NCI-H1694 treated with DMSO at 0.1 percent for 48 hours (cell line): ENCODE data around the gene CLRN2.
"Not testable (repeated sequence)": the region's sequence is repeated elsewhere in the genome, so short reads cannot be mapped to it uniquely, and the experiment has no call there.

Source experiments
- DNase-seq: peaks from one replicate; lab custom pipeline; 2025; lab: John Stamatoyannopoulos, UW

CLRN2 gene

GRCh38 chr4:17504081-17504480 lies 10.9 kb upstream of the CLRN2 start:
- no peak for DNase-seq

GRCh38 chr4:17510582-17510981 lies 4.4 kb upstream of the CLRN2 start:
- DNase-seq, result no peak

GRCh38 chr4:17511051-17511450 lies 3.9 kb upstream of the CLRN2 start:
- no peak for DNase-seq

GRCh38 chr4:17511509-17511949 lies 3.4 kb upstream of the CLRN2 start:
- no peak for DNase-seq

- DNase-seq, result peak; percentile 61
Measured at GRCh38 chr4:17511950-17512795, 2.8 kb upstream of the CLRN2 start, which contains the start of gene QDPR. QDPR (minus strand) TSS chr4:17512090; CDS start chr4:17512054, 36 bp downstream.

GRCh38 chr4:17512973-17513665 lies 1.8 kb upstream of the CLRN2 start:
- DNase-seq, result no peak

- no peak for DNase-seq
Measured at GRCh38 chr4:17515445-17516407, 761 bp downstream of the CLRN2 start.

GRCh38 chr4:17516980-17517379 lies 2.0 kb downstream of the CLRN2 start:
- no peak for DNase-seq

- DNase-seq, result no peak
Measured at GRCh38 chr4:17517664-17518063, 2.7 kb downstream of the CLRN2 start.

- DNase-seq, result no peak
Measured at GRCh38 chr4:17521595-17521994, 6.6 kb downstream of the CLRN2 start.

- DNase-seq, result no peak
Measured at GRCh38 chr4:17523662-17524061, 8.7 kb downstream of the CLRN2 start.

GRCh38 chr4:17526695-17527477 lies 11.9 kb downstream of the CLRN2 start:
- DNase-seq, result no peak

GRCh38 chr4:17528551-17529165 lies 13.7 kb downstream of the CLRN2 start:
- no peak for DNase-seq

- DNase-seq, result no peak
Measured at GRCh38 chr4:17531538-17532285, 16.7 kb downstream of the CLRN2 start.

GRCh38 chr4:17534705-17535104 lies 19.7 kb downstream of the CLRN2 start:
- DNase-seq, result no peak

- no peak for DNase-seq
Measured at GRCh38 chr4:17535242-17535641, 20.3 kb downstream of the CLRN2 start.

- no peak for DNase-seq
Measured at GRCh38 chr4:17535906-17536305, 20.9 kb downstream of the CLRN2 start.

- DNase-seq, result not testable (repeated sequence)
Measured at GRCh38 chr4:17537060-17537459, 22.1 kb downstream of the CLRN2 start.

GRCh38 chr4:17544205-17544604 lies 29.2 kb downstream of the CLRN2 start:
- no peak for DNase-seq

GRCh38 chr4:17544831-17545234 lies 29.9 kb downstream of the CLRN2 start:
- no peak for DNase-seq
